Right lobe of liver (tissue), 4 donors: Measurements from ENCODE around the gene STX8.

Experiments
- POLR2A ChIP-seq: fragments of 450-650 bp; IDR thresholded peaks from one replicate; pipeline ENCODE4 v1.6.1; 2017; ENCODE audit warnings: antibody characterized with exemption, mild to moderate bottlenecking
- TF ChIP-seq, protein P1 (sequence below), 4 donors: fragments of 200-600 bp in 3 of 4; fragments of 450-650 bp in 1 of 4; IDR thresholded peaks; one replicate each; pipeline versions ENCODE4 v1.5.1 to v1.8.0; 2016 to 2022; ENCODE audit warnings: antibody characterized with exemption in 4 of 4, mild to moderate bottlenecking in 2 of 4
- donor health status: DM: no; HTN: no; CAD: no.
- donor health status: DM: no; HTN: no; CAD: no.
- donor health status: DM: no; HTN: yes; CAD: no.

DNA sequence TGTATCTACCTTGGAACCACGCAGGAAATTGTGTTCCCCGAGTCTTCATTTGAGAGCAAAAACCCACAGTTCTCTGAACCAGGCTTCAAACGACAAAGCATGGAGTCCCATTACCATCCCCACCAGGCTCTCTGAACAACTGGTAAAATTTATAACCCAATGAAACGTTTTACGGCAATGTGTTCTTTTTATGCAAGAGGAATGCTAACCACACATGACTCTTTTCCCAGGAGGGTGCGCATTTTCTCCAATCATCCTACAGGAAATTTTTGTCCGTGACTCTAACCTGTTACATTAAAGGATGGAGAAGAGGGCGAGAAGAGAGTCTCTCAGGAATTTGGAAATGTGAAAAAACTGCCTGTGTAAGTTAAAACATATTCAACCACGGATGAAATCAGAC lies 17.8 kb downstream of the STX8 start:
- TF ChIP-seq, protein P1, sequence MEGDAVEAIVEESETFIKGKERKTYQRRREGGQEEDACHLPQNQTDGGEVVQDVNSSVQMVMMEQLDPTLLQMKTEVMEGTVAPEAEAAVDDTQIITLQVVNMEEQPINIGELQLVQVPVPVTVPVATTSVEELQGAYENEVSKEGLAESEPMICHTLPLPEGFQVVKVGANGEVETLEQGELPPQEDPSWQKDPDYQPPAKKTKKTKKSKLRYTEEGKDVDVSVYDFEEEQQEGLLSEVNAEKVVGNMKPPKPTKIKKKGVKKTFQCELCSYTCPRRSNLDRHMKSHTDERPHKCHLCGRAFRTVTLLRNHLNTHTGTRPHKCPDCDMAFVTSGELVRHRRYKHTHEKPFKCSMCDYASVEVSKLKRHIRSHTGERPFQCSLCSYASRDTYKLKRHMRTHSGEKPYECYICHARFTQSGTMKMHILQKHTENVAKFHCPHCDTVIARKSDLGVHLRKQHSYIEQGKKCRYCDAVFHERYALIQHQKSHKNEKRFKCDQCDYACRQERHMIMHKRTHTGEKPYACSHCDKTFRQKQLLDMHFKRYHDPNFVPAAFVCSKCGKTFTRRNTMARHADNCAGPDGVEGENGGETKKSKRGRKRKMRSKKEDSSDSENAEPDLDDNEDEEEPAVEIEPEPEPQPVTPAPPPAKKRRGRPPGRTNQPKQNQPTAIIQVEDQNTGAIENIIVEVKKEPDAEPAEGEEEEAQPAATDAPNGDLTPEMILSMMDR (IDR thresholded peaks at IDR 0.05), result no peak
- no peak for TF ChIP-seq POLR2A
